HFFc6 (cell line): ENCODE data around the gene TRPT1. TPM values are rescaled to one million over a fixed set of nuclear protein-coding genes. Genes with fewer than 3 reads are reported as not detected.
"Not testable (repeated sequence)": the region's sequence is repeated elsewhere in the genome, so short reads cannot be mapped to it uniquely, and the experiment has no call there.

Source experiments
- DNase-seq: peaks from one replicate; pipeline ENCODE4 v3.0.0-alpha.2; 2018
- H3K27ac Mint-ChIP-seq: 2 replicates; pipeline ENCODE4 v1.8.0; 2020; ENCODE audit warnings: mild to moderate bottlenecking, mixed read lengths
- H3K27me3 Mint-ChIP-seq: 2 replicates; pipeline ENCODE4 v1.8.0; 2021; ENCODE audit warnings: mild to moderate bottlenecking, moderate library complexity, mixed read lengths; ENCODE audit not compliant: insufficient read depth
- H3K36me3 Mint-ChIP-seq: 2 replicates; pipeline ENCODE4 v1.8.0; 2021; ENCODE audit warnings: low read depth, mixed read lengths
- H3K4me1 Mint-ChIP-seq: 2 replicates; pipeline ENCODE4 v1.8.0; 2020; ENCODE audit warnings: low read depth, mixed read lengths
- H3K4me3 Mint-ChIP-seq: 2 replicates; pipeline ENCODE4 v1.8.0; 2020; ENCODE audit warnings: mild to moderate bottlenecking, moderate library complexity, mixed read lengths
- H3K9me3 Mint-ChIP-seq: 2 replicates; pipeline ENCODE4 v1.8.0; 2020; ENCODE audit warnings: mild to moderate bottlenecking, mixed read lengths
- CTCF ChIP-seq: fragments of 200-600 bp; sonication (generic); IDR thresholded peaks from 2 replicates; pipeline ENCODE4 v1.5.0; 2021; ENCODE audit warnings: antibody characterized with exemption, mild to moderate bottlenecking
- total RNA-seq, 6 experiments: library from RNA; stranded (reverse); fragmentation: NEBNext Ultra II Directional; extraction: Animal tissue kit (Norgen Biotek cat#: 25700); gene quantifications; 2 replicates in 1 of 6; 3 replicates in 5 of 6; pipeline ENCODE4 v1.2.3, GENCODE V29; 2021

The TRPT1 gene
- total RNA-seq, 6 experiments from 2014 or later, result 32.6 to 41.1 (median 39.7) TPM

GRCh38 chr11:64247729-64248531 lies 21.9 kb upstream of the TRPT1 start:
- H3K4me3 Mint-ChIP-seq, result peak overlapping the region; percentile 77
- H3K27me3 Mint-ChIP-seq, result peaks cover 4% of the 10 kb centered on the region
- no peak for TF ChIP-seq CTCF
- peaks cover 22% of the 10 kb centered on the region for H3K4me1 Mint-ChIP-seq
- H3K9me3 Mint-ChIP-seq, result no peaks in the 10 kb centered on the region
- no peak for DNase-seq
- H3K27ac Mint-ChIP-seq, result peak overlapping the region; percentile 70
- H3K36me3 Mint-ChIP-seq, result peaks cover 16% of the 10 kb centered on the region

- Mint-ChIP-seq H3K4me1 (peaks cover 29% of the 10 kb centered on the region), H3K9me3 (no peaks in the 10 kb centered on the region), H3K36me3 (peaks cover 16% of the 10 kb centered on the region), H3K4me3 (peak within 1 kb of the TSS; percentile 95), H3K27ac (peak within 1 kb of the TSS; percentile 95), H3K27me3 (peaks cover 4% of the 10 kb centered on the region)
- peak; percentile 90 for DNase-seq
- TF ChIP-seq CTCF, result peak; percentile 54
These were observed 21.1 kb upstream of the TRPT1 start, which contains the start of gene PPP1R14B for GRCh38 chr11:64246871-64247728. Gene PPP1R14B, minus strand, starts transcription at chr11:64246943. Its CDS starts 270 bp downstream, at chr11:64246673.

DNA sequence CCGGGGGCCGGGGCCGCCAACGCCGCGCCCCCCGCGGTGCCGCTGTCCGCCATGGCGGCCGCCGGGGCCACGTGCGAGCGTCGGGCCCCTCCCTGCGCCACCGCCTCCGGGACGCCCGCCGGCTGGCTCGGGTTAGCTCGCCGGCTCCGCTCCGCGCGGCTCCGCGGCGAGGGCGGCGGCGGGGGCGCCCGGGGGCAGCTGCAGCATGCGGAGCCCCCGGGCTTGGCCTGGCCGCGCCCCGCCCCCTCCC lies 20.6 kb upstream of the TRPT1 start:
- peak overlapping the region; percentile 89 for H3K4me3 Mint-ChIP-seq
- H3K36me3 Mint-ChIP-seq, result peaks cover 16% of the 10 kb centered on the region
- H3K4me1 Mint-ChIP-seq, result peaks cover 29% of the 10 kb centered on the region
- H3K27ac Mint-ChIP-seq, H3K27me3 Mint-ChIP-seq, DNase-seq, H3K9me3 Mint-ChIP-seq: not testable (repeated sequence)

DNA sequence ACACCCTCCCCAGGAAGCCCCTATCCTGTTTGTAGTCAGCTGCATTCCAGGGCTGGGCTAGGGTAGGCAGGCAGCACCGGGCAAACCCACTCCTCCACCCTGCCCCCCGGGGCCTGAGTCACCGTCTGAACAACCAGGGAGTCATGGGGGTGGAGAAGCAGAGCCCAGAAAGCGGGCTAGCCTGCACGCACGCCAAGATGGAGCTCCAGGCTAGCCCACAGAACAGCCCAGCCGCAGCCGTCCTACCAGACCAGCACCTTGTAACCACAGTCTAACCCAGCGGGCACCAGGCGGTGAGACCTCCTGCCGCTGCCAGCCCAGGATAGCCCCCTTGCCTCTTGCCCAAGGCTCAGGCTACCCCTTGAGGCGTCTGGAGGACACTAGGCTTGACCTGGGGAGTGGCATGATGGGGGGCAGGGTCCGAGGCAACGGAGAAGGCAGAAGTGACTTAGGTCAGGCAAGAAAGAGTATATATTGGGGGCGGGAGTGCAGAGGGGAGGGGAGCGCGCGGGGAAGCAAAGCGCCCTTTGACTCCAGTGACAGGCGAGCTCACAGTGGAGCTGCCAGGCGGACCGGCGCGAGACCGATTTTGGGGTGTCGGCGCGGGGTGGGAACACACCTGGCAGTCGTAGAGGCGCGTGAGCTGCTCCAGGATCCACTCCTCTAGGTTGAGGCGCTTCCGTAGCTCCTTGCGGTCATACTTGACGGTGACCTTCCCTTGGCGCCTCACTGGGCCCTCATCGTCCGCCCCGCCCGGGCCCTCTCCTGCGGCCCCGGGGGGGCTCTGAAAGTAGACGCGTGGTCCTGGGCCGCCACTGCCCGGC lies 20.0 kb upstream of the TRPT1 start:
- Mint-ChIP-seq H3K4me3 (peak overlapping the region; percentile 95), H3K27ac (peak overlapping the region; percentile 95), H3K36me3 (peaks cover 16% of the 10 kb centered on the region), H3K9me3 (no peaks in the 10 kb centered on the region), H3K4me1 (peaks cover 29% of the 10 kb centered on the region), H3K27me3 (peaks cover 4% of the 10 kb centered on the region)
- peak; percentile 88 for DNase-seq
- TF ChIP-seq CTCF, result no peak

- peaks cover 32% of the 10 kb centered on the region for H3K4me1 Mint-ChIP-seq
- H3K27me3 Mint-ChIP-seq, result peaks cover 4% of the 10 kb centered on the region
- peaks cover 16% of the 10 kb centered on the region for H3K36me3 Mint-ChIP-seq
- H3K9me3 Mint-ChIP-seq, result no peaks in the 10 kb centered on the region
- TF ChIP-seq CTCF, result no peak
- H3K27ac Mint-ChIP-seq, result peak overlapping the region; percentile 95
- no peak for DNase-seq
- peak overlapping the region; percentile 95 for H3K4me3 Mint-ChIP-seq
These were observed 19.4 kb upstream of the TRPT1 start for GRCh38 chr11:64245401-64245796.
